RWPE1 (cell line): ENCODE results near the gene KIF17.

Experiments used
- CTCF ChIA-PET: fragments of 350-600 bp; sonication (Branson Sonifier 250); formaldehyde crosslinking; extraction: SDS; loops from one replicate; lab custom pipeline; 2021; lab: Yijun Ruan, JAX
- POLR2A ChIA-PET: fragments of 400-600 bp; formaldehyde crosslinking; extraction: SDS; loops from one replicate; lab custom pipeline; 2020; ENCODE audit warnings: antibody characterized with exemption; ENCODE audit not compliant: low non-redundant PET; lab: Yijun Ruan, JAX
- DNase-seq: peaks from one replicate; pipeline ENCODE4 v3.0.0; 2012; ENCODE audit warnings: low spot score
- H3K27ac ChIP-seq: fragments of 450-650 bp; 2 replicates; pipeline ENCODE4 v1.5.1; 2017
- TF ChIP-seq, protein P1 (sequence below): fragments of 450-650 bp; conservative IDR thresholded peaks from 2 replicates; pipeline ENCODE4 v1.5.1; 2017; ENCODE audit warnings: low read depth, mild to moderate bottlenecking

Gene KIF17

DNA sequence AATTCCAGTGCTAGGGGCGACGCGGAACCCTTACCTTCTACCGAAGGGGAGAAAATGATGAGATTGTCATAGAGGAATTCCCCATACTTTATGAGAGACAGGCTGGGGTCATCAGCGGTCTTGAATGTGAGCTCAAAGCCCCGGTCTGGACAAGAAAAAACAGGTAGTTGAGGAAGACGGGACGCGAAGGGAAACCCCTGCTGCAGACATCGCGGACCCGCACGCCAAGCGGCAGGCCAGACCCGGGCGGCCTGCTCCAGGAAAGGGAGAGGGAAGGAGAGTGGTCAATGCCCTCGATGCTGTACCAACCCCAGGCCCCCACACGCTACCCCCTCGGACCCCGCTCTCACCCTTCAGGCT is 57.0 kb downstream of the KIF17 start:
- ChIA-PET POLR2A (no interaction called here), CTCF (interaction anchor here (0.8 kb wide), 1 partner anchor 1580 kb away, joined by 3 read pairs; no protein-coding TSS in a partner anchor)
- peak overlapping the region; percentile 76 for H3K27ac ChIP-seq
- DNase-seq = peak; percentile 17
- TF ChIP-seq, protein P1, sequence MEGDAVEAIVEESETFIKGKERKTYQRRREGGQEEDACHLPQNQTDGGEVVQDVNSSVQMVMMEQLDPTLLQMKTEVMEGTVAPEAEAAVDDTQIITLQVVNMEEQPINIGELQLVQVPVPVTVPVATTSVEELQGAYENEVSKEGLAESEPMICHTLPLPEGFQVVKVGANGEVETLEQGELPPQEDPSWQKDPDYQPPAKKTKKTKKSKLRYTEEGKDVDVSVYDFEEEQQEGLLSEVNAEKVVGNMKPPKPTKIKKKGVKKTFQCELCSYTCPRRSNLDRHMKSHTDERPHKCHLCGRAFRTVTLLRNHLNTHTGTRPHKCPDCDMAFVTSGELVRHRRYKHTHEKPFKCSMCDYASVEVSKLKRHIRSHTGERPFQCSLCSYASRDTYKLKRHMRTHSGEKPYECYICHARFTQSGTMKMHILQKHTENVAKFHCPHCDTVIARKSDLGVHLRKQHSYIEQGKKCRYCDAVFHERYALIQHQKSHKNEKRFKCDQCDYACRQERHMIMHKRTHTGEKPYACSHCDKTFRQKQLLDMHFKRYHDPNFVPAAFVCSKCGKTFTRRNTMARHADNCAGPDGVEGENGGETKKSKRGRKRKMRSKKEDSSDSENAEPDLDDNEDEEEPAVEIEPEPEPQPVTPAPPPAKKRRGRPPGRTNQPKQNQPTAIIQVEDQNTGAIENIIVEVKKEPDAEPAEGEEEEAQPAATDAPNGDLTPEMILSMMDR = no peak

DNA sequence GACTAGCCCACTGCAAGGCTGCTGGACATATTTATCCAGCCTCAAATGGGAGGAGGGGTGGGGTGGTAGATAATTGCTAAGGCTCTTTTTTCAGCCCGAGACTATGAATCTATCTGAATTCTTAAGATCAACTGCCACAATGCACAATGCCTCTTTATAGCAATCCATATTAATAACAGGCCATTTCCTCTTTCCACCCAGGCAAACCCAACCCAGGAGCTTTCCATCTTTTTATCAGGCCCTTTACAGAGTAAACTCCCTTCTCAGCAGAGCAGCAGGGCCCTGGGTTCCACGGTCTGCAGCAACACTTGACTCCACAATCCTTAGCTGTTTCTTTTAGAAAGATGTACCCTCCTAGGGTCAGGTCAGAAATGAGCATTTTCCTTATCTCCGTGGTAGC is 57.4 kb downstream of the KIF17 start:
- TF ChIP-seq, protein P1 = no peak
- no peak for DNase-seq
- POLR2A ChIA-PET = no interaction called here
- CTCF ChIA-PET = no interaction called here
- H3K27ac ChIP-seq = peak overlapping the region; percentile 76

DNA sequence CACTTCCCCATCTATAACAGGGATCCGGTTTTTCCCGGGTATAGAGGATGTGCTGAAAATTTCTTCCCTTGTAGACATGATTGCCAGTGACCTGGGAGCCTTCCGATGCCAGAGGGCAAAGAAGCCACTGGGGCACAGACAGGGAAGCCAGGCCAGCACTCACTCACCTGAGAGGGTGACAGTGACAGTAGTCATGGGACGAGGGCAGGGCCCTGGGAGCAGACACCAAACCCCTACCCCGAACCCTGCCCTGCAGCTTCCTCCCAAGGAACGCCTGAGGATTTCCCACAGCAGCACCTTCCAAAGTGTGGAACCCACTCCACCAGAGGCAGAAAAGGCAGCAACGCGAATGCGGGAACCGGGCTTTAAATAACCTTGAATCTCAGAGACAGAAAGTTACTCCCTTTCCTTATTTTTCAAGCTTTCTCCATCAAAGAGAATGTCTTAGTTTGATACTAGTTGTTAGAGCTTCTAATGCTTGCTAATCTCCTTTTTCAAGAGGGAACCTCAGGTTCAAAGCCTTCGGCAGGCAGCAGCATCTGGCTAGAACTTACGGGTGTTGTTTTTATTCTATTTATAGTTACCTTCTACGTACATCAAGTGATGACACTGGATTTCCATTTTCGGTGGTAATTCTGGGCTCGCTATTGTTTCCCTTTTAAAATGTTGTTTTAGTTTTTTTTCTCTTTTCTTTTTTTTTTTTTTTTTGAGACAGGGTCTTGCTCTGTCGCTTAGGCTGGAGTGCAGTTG is 59.5 kb downstream of the KIF17 start:
- no peak for DNase-seq
- TF ChIP-seq, protein P1 = no peak
- H3K27ac ChIP-seq = no peak overlapping the region
- POLR2A ChIA-PET = no interaction called here
- CTCF ChIA-PET = no interaction called here

DNA sequence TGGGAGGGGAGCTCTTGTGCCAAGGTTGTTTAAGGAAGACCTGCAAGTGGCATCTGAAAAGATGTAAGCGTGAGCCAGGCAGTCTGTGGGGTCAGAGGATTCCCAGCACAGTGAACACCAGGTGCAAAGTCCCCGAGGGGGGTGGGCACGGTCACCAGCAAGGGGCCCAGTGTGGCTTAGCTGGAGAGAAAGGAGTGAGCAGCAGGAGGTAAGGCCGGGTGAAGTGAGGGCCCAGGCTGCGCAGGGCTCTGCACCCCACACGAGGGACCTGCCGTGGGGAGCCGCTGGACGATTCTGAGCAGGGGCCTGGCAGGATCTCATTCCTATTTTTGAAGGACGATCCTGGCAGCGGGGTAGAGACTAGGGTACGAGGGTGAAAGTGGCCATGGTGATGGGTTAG is 60.8 kb downstream of the KIF17 start:
- CTCF ChIA-PET = no interaction called here
- POLR2A ChIA-PET = no interaction called here
- TF ChIP-seq, protein P1 = no peak
- no peak overlapping the region for H3K27ac ChIP-seq
- DNase-seq = no peak

DNA sequence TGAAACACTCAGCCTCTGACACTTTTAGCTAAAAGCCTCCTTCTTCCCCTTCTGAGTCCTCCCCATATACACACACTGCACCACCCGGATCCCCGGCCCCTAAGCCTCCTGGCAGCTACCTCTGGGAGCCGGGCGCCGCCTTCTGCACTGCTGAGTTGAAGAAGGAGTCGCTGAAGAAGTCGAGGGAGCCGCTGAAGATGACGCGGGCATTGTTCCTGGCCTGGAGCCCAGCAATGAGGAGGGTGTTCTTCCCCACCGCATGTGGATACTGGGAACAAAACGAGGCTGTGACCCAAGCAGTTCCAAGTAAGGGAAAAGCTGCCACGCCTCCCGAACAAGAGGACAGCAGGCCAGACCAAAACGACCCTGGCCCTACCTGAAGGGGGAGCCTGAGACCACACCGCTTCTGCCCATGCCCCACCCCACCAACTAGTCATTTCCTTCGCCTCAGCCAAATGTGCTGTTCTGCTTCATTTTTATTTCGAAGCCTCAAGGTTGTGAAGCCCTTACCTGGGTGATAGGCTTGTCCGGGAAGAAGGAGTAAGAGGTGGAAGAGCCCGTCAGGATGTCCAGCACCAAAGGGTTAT is 63.6 kb downstream of the KIF17 start:
- no peak for DNase-seq
- ChIA-PET POLR2A (no interaction called here), CTCF (no interaction called here)
- H3K27ac ChIP-seq = 0 out of 2 replicates have a peak overlapping the region, but pooled peaks have one; percentile 8
- TF ChIP-seq, protein P1 = no peak

DNA sequence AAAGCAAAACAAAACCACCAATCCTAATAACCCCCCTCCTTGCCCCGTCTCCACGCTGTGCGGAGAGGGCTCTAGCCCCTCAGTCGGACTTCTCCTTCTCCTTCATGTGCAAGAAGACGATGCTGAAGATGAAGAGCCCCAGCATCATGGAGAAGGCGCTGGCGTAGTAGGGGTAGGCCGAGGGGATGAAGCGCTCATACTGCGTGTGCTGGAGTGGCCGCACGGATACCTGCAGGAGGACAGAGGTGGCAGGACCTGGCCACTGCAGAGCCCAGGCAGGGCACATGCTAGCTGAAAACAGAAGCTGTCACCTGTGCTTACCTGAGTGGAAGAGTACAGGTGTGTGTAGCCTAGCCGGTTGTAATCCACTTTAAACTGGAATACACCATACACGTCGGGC is 65.5 kb downstream of the KIF17 start:
- no peak overlapping the region for H3K27ac ChIP-seq
- ChIA-PET POLR2A (no interaction called here), CTCF (no interaction called here)

More for the DNA sequence above, 65.5 kb downstream of the KIF17 start:
- DNase-seq = no peak
- TF ChIP-seq, protein P1 = no peak
